GM19240 (cell line): Measurements from ENCODE around the gene RTF1.

Experiments used
- DNase-seq: peaks from one replicate; pipeline ENCODE4 v3.0.0; 2011; ENCODE audit warnings: low spot score; ENCODE audit not compliant: insufficient read length

The RTF1 gene

DNA sequence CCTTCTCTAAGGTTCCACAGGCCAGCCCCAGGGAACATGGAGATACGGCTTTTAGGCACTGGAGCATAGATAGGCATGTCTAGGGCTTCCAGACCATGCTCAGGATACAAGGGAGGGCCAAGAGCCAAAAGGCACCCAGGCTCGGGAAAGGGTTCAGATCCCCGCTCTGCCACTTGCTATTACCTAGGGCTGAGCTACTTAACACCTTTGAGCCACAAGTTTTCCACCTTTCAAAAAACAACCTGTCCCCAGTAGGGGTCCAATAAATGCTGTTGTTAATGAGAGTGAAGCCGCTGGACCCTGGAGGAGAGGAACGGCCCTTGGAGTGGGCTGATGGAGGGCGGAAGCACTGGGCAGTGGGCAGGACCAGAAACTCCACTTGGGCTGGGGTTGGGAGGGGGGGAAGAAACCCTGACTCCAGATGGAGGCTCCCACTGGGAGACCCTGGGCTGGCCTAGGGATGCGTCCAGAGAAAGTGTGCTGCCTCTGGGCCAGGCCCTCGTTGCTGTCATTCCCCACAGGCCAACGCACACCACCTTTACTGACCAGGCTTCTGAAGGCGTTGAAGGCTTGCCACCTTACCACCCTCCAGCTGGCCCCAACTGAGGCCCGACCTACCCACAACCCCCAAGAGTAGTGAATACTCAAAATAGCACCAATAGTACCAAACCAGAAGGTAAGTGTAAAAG lies 68.2 kb downstream of the RTF1 start:
- DNase-seq, result no peak

- no peak for DNase-seq
Measured at GRCh38 chr15:41486286-41486685, 69.4 kb downstream of the RTF1 start.

DNA sequence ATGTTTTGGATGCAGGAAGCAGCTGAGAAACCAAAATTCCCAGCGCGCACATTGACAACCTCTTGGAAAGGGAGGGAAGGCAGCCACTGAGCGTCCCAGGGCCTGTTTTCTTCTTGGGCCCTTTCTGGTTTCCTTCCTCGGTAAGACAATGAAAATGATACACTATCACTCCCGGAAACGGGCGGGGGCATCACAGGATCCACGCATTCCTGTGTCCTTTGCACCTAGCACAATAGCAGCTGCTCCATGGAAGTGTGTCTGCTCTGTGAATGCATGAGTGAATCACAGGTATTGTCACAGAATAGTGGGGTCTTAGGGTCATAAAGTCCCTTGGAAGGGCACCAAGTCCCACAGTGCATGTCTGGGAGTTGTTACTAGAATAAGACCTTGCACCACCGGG lies 70.5 kb downstream of the RTF1 start:
- no peak for DNase-seq

- DNase-seq, result no peak
Measured at GRCh38 chr15:41487802-41488201, 70.9 kb downstream of the RTF1 start.

DNA sequence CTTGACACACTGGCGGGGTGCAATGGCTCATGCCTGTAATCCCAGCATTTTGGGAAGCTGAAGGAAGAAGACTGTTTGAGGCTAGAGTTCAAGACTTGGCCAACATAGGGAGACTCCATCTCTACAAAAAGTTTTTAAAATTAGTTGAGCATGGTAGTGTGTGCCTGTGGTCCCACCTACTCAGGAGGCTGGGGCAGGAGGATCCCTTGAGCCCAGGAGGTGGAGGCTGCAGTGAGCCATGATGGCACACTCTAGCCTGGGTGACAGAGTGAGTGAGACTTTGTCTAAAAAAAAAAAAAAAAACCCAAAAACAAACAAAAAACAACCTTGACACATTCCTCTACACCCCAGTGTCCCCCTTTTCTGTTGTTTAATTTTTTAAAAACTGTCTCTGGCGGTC lies 72.7 kb downstream of the RTF1 start:
- no peak for DNase-seq

- DNase-seq, result no peak
Measured at GRCh38 chr15:41490355-41490754, 73.5 kb downstream of the RTF1 start.

DNA sequence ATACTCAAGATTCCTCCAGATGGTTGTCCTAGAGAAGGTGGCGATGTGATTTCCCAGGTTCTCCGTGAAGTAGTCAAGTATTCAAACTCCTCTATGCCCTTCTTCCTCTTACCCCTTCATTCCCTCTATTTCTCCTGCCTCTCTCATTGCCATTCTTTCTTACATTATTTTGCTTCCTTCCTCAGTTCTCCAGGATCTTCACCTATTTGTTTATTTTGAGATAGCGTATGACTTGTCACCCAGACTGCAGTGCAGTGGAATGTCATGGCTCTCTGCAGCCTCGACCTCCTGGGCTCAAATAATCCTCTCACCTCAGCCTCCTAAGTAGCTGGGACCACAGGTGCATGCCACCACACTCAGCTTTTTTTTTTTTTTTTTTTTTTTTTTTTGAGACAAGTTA lies 75.0 kb downstream of the RTF1 start:
- no peak for DNase-seq

- DNase-seq, result no peak
Measured at GRCh38 chr15:41492597-41493204, 75.8 kb downstream of the RTF1 start.

DNA sequence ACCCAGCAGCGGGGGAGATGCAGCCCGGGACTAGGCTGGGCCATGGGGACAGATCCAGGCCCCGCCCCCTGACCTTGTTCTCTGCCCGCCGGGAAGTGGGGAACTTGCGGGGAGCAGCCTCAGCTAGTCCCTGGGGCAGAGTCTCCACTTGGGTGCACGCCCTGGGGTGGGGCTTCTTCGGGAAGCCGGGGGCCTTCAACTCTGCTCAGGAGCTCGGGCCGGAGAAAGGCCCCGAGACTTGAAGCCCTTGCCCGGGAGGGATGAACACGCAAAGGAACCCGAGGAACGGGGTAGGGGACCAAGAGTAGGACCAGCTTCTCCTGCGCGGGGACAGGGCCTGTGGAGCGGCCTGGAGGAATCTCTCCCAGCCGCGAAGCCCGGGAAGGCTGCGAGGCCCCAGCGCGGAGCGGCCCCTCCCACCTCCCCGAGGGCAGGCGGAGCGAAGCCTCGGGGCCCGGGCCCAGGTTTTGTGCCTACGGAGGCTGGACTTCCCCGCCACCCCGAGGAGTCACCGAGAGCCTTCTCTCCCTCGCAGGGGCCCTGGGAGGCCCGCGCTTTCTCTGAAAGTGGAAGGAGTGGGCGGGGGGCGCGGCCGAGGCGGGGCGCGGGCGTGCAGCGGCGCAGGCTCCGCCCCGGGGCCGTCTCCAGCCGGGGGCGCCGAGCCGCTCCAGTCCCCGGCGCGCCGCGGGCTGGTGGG lies 76.5 kb downstream of the RTF1 start, which contains the start of gene ITPKA:
Gene ITPKA (plus strand): TSS at position 670 of the 697 bp plus-strand sequence. CDS start 54 bp downstream, outside the sequence.
- DNase-seq, result peak; percentile 86

DNA sequence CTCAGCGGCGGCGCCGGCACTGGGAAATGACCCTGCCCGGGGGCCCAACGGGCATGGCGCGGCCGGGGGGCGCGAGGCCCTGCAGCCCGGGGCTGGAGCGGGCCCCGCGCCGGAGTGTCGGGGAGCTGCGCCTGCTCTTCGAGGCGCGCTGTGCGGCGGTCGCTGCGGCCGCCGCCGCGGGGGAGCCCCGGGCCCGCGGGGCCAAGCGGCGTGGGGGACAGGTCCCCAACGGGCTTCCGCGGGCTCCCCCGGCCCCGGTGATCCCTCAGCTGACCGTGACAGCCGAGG lies 77.0 kb downstream of the RTF1 start:
- DNase-seq, result no peak

GRCh38 chr15:41494190-41494921 lies 77.5 kb downstream of the RTF1 start:
- DNase-seq, result no peak

- DNase-seq, result no peak
Measured at GRCh38 chr15:41494922-41495735, 78.2 kb downstream of the RTF1 start.

GRCh38 chr15:41495736-41496599 lies 79.1 kb downstream of the RTF1 start:
- DNase-seq, result no peak

GRCh38 chr15:41498657-41499056 lies 81.8 kb downstream of the RTF1 start:
- DNase-seq, result no peak

- DNase-seq, result no peak
Measured at GRCh38 chr15:41499109-41499851, 82.4 kb downstream of the RTF1 start.

DNA sequence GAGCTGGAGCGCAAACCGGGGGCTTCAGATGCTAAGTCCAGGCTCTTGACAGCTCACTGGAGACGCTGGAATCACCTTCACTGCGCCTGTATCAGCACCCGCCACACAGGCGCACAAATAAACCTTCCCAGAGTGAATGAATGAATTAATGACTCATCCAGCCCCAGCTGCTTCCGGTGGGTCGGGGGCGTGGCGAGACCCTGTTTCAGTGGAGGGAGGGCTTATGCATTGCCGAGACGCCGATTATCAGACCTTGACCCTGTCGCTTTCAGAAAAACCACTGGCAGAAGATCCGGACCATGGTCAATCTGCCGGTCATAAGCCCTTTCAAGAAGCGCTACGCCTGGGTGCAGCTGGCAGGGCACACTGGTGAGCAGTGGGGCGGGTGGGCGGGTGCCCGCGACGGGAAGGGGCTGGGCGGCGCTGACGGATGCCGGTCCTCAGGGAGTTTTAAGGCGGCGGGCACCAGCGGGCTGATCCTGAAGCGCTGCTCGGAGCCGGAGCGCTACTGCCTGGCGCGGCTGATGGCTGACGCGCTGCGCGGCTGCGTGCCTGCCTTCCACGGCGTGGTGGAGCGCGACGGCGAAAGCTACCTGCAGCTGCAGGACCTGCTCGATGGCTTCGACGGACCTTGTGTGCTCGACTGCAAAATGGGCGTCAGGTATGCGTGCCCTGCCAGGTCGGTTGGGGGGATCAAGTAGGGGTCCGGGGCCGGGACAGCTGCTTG lies 84.5 kb downstream of the RTF1 start:
- no peak for DNase-seq

GRCh38 chr15:41501931-41502794 lies 85.3 kb downstream of the RTF1 start:
- no peak for DNase-seq
